HFFc6 (cell line): Measurements from ENCODE around the gene MYMX. TPM values are rescaled to one million over a fixed set of nuclear protein-coding genes. Genes with fewer than 3 reads are reported as not detected.
A peak's percentile ranks its signal among the peaks of the same experiment; 100 is the strongest.
"Not testable (repeated sequence)": the region's sequence is repeated elsewhere in the genome, so short reads cannot be mapped to it uniquely, and the experiment has no call there.

Experiments
- DNase-seq: peaks from one replicate; pipeline ENCODE4 v3.0.0-alpha.2; 2018
- H3K27ac Mint-ChIP-seq: 2 replicates; pipeline ENCODE4 v1.8.0; 2020; ENCODE audit warnings: mild to moderate bottlenecking, mixed read lengths
- H3K27me3 Mint-ChIP-seq: 2 replicates; pipeline ENCODE4 v1.8.0; 2021; ENCODE audit warnings: mild to moderate bottlenecking, moderate library complexity, mixed read lengths; ENCODE audit not compliant: insufficient read depth
- H3K36me3 Mint-ChIP-seq: 2 replicates; pipeline ENCODE4 v1.8.0; 2021; ENCODE audit warnings: low read depth, mixed read lengths
- H3K4me1 Mint-ChIP-seq: 2 replicates; pipeline ENCODE4 v1.8.0; 2020; ENCODE audit warnings: low read depth, mixed read lengths
- H3K4me3 Mint-ChIP-seq: 2 replicates; pipeline ENCODE4 v1.8.0; 2020; ENCODE audit warnings: mild to moderate bottlenecking, moderate library complexity, mixed read lengths
- H3K9me3 Mint-ChIP-seq: 2 replicates; pipeline ENCODE4 v1.8.0; 2020; ENCODE audit warnings: mild to moderate bottlenecking, mixed read lengths
- total RNA-seq, 6 experiments: library from RNA; stranded (reverse); fragmentation: NEBNext Ultra II Directional; extraction: Animal tissue kit (Norgen Biotek cat#: 25700); gene quantifications; 2 replicates in 1 of 6; 3 replicates in 5 of 6; pipeline ENCODE4 v1.2.3, GENCODE V29; 2021
- TF ChIP-seq, protein P1 (sequence below): fragments of 200-600 bp; sonication (generic); IDR thresholded peaks from 2 replicates; pipeline ENCODE4 v1.5.0; 2021; ENCODE audit warnings: antibody characterized with exemption, mild to moderate bottlenecking

Gene MYMX
- total RNA-seq, 6 experiments from 2014 or later, result not detected

DNA sequence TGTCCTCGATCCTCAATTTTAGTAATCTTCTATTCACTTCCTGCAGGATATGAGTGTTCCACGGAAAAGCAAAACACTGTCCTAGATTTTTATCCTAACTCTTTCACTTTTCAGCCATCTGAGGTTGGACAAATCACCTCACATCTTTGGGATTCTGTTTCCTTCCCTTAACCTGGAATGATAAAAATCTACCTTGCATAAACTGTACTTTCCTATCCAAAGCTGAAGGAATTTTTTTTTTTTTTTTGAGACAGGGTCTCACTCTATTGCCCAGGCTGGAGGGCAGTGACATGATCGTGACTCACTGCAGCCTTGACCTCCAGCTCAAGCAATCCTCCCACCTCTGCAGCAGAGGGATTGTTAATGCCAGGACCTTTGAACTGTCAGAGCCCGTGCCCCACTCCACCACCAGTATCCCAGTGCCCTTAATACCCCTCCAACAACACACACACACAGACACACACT lies 37.6 kb upstream of the MYMX start:
- no peaks in the 10 kb centered on the region; the same call in 1 of the 2 replicates for H3K27me3 Mint-ChIP-seq
- TF ChIP-seq, protein P1, sequence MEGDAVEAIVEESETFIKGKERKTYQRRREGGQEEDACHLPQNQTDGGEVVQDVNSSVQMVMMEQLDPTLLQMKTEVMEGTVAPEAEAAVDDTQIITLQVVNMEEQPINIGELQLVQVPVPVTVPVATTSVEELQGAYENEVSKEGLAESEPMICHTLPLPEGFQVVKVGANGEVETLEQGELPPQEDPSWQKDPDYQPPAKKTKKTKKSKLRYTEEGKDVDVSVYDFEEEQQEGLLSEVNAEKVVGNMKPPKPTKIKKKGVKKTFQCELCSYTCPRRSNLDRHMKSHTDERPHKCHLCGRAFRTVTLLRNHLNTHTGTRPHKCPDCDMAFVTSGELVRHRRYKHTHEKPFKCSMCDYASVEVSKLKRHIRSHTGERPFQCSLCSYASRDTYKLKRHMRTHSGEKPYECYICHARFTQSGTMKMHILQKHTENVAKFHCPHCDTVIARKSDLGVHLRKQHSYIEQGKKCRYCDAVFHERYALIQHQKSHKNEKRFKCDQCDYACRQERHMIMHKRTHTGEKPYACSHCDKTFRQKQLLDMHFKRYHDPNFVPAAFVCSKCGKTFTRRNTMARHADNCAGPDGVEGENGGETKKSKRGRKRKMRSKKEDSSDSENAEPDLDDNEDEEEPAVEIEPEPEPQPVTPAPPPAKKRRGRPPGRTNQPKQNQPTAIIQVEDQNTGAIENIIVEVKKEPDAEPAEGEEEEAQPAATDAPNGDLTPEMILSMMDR, result no peak
- peak overlapping the region; percentile 72 for H3K27ac Mint-ChIP-seq
- H3K4me3 Mint-ChIP-seq, result peak overlapping the region; percentile 35
- no peaks in the 10 kb centered on the region for H3K36me3 Mint-ChIP-seq
- H3K4me1 Mint-ChIP-seq, result peaks cover 40% of the 10 kb centered on the region
- no peak for DNase-seq
- no peaks in the 10 kb centered on the region for H3K9me3 Mint-ChIP-seq

DNA sequence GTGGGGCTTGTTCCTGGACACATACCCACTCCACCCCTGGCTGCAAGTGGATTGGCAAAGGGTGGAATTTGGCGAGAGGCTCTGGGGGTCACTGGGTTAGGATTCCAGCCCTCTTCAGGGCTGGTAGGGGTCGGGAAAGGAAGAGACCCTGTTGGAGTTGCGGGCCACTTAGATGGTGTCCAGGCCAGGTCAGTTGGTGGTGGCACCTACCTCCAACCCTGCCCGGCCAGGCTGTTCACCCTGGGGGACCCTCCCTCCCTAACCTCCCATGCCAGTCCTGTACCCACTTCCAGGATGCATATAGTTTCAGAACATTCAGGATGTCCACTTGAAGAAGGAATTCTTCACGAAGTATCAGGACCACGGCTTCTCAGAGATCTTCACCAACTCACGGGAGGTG lies 37.1 kb upstream of the MYMX start:
- Mint-ChIP-seq H3K27me3 (no peaks in the 10 kb centered on the region; the same call in 1 of the 2 replicates), H3K4me1 (peaks cover 40% of the 10 kb centered on the region), H3K27ac (peak overlapping the region; percentile 72; the same call in 1 of the 2 replicates), H3K9me3 (no peaks in the 10 kb centered on the region), H3K4me3 (peak overlapping the region; percentile 35; the same call in 1 of the 2 replicates), H3K36me3 (no peaks in the 10 kb centered on the region)
- no peak for DNase-seq
- TF ChIP-seq, protein P1, result no peak

DNA sequence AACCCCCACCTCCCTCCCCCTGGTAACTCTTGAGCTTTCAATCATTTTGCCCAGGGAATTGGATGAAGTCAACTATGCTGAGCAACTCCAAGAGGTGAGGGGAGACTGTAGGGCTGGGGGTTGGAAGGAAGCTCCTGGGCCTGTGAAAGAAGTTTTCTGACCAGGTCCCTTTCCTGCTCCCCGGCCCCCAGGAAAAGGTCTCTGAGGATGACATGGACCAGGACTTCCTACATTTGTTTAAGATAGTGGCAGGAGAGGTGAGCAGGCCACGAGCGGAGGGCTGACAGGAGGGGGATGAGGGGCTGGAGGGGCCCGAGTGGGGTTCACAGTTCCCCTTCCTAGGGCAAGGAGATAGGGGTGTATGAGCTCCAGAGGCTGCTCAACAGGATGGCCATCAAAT lies 36.3 kb upstream of the MYMX start:
- H3K27ac Mint-ChIP-seq, result no peak overlapping the region
- no peak for DNase-seq
- TF ChIP-seq, protein P1, result no peak
- no peaks in the 10 kb centered on the region for H3K36me3 Mint-ChIP-seq
- peaks cover 40% of the 10 kb centered on the region for H3K4me1 Mint-ChIP-seq
- H3K9me3 Mint-ChIP-seq, result no peaks in the 10 kb centered on the region
- no peak overlapping the region for H3K4me3 Mint-ChIP-seq
- peaks cover 6% of the 10 kb centered on the region for H3K27me3 Mint-ChIP-seq

DNA sequence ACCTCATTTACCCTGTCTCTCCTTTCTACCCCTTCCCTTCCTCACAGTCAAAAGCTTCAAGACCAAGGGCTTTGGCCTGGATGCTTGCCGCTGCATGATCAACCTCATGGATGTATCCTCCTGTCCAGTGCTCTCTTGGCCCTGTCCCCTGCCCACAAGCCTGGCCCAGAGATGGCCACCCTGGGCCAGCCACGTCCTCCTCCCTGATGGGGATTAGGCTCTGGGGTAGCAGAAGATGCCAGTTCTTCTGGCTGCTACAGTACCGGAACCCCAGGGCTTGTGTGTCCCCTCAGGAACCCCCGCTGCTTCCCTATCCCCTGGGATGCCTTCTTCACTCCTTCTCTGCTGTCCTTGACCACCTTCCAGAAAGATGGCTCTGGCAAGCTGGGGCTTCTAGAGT lies 35.8 kb upstream of the MYMX start:
- no peak for DNase-seq
- no peaks in the 10 kb centered on the region for H3K36me3 Mint-ChIP-seq
- no peak overlapping the region for H3K27ac Mint-ChIP-seq
- TF ChIP-seq, protein P1, result no peak
- H3K4me1 Mint-ChIP-seq, result peaks cover 40% of the 10 kb centered on the region
- H3K9me3 Mint-ChIP-seq, result no peaks in the 10 kb centered on the region
- no peak overlapping the region for H3K4me3 Mint-ChIP-seq
- peaks cover 11% of the 10 kb centered on the region for H3K27me3 Mint-ChIP-seq

DNA sequence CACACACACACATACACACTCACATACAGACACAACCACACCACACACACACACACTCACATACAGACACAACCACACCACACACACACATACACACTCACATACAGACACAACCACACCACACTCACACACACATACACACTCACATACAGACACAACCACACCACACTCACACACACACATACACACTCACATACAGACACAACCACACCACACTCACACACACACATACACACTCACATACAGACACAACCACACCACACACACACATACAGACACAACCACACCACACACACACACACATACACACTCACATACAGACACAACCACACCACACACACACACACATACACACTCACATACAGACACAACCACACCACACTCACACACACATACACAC lies 34.9 kb upstream of the MYMX start:
- not testable (repeated sequence) for H3K36me3 Mint-ChIP-seq, H3K27ac Mint-ChIP-seq, H3K9me3 Mint-ChIP-seq, DNase-seq, H3K4me3 Mint-ChIP-seq
- Mint-ChIP-seq H3K4me1 (peaks cover 33% of the 10 kb centered on the region), H3K27me3 (peaks cover 17% of the 10 kb centered on the region)

DNA sequence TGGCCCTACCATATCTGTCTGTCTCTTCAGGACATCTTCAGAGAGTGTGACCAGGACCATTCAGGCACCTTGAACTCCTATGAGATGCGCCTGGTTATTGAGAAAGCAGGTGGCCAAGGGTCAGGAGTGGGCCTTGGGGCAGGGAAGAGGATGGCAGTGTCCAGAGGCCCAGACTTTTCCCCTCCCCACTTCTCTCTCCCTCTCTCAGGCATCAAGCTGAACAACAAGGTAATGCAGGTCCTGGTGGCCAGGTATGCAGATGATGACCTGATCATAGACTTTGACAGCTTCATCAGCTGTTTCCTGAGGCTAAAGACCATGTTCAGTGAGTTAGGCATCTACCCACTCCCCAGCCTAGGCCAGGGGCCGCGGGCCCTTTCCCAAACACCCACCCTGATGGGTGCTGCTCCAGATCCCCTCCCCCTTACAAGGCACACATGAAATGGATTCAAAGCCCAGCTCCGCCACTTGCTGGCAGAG lies 33.8 kb upstream of the MYMX start:
- DNase-seq, result no peak
- H3K4me3 Mint-ChIP-seq, result no peak overlapping the region

More for the DNA sequence above, 33.8 kb upstream of the MYMX start:
- no peak overlapping the region for H3K27ac Mint-ChIP-seq
- peaks cover 17% of the 10 kb centered on the region for H3K27me3 Mint-ChIP-seq
- H3K4me1 Mint-ChIP-seq, result peaks cover 22% of the 10 kb centered on the region
- no peaks in the 10 kb centered on the region for H3K36me3 Mint-ChIP-seq
- H3K9me3 Mint-ChIP-seq, result no peaks in the 10 kb centered on the region
- TF ChIP-seq, protein P1, result no peak
